PC-9 (cell line): ENCODE data around the gene RIOX2.

ENCODE experiments used
- EZH2 ChIP-seq: fragments of 200-600 bp; sonication (generic); IDR thresholded peaks from 2 replicates; pipeline ENCODE4 v1.8.0; 2017; ENCODE audit warnings: antibody characterized with exemption, low read depth
- TF ChIP-seq, protein P1 (sequence below): fragments of 200-600 bp; sonication (generic); conservative IDR thresholded peaks from 2 replicates; pipeline ENCODE4 v1.6.1; 2017; ENCODE audit warnings: mixed run types, antibody characterized with exemption, mild to moderate bottlenecking, moderate library complexity

DNA sequence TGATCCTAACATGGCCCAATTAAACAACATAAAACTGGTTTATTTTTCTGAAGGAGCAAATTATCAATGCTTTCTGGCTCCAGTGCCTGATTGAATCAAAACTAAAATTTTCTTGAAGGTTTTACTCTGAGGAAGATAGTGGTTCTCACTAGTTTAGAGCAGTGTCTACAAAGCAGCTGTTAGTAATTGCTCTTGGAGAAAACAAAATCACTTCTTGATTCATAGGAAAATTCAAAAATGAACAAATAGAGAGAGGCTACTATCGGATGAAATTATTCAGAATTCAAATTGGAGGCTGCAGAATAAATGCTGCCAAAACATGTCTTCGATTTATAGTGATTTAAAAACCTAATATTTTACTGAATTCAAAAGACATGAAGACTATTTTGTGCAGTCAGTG lies 15.1 kb upstream of the RIOX2 start:
- TF ChIP-seq, protein P1, sequence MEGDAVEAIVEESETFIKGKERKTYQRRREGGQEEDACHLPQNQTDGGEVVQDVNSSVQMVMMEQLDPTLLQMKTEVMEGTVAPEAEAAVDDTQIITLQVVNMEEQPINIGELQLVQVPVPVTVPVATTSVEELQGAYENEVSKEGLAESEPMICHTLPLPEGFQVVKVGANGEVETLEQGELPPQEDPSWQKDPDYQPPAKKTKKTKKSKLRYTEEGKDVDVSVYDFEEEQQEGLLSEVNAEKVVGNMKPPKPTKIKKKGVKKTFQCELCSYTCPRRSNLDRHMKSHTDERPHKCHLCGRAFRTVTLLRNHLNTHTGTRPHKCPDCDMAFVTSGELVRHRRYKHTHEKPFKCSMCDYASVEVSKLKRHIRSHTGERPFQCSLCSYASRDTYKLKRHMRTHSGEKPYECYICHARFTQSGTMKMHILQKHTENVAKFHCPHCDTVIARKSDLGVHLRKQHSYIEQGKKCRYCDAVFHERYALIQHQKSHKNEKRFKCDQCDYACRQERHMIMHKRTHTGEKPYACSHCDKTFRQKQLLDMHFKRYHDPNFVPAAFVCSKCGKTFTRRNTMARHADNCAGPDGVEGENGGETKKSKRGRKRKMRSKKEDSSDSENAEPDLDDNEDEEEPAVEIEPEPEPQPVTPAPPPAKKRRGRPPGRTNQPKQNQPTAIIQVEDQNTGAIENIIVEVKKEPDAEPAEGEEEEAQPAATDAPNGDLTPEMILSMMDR, result no peak
- TF ChIP-seq EZH2, result no peak
